ENCODE data around the gene TMEM231.

TMEM231 gene

DNA sequence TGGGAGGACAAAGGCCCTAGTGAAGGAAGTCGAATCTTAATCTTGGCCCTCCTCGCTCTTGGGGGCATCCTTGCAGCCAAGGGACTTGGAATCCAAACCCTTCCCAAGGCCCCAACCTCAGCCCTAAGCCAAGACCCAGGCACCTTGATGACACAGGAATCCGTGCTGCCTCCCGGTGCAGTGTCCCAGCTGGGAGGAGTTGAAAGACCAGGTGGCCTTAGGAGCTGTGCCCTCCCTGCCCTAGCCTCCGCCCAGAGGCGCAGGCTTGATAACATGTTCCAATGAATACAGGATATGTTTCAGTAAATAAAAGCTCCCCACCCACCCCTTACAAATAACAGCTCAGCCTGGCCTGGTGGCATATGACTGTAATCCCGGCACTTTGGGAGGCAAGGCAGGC, 20.2 kb downstream of the TMEM231 start, which contains the start of gene CHST5:
CHST5 (minus strand) TSS at position 208 of the 400 bp plus-strand sequence. CDS start 5,724 bp downstream, outside the sequence.
- H3K36me3 Mint-ChIP-seq (ENCODE audit: low read depth), result peaks cover 10% of the 10 kb centered on the region
- no peaks in the 10 kb centered on the region for H3K9me3 Mint-ChIP-seq
- no peak within 1 kb of the TSS for H3K4me3 Mint-ChIP-seq
- TF ChIP-seq, protein P1, sequence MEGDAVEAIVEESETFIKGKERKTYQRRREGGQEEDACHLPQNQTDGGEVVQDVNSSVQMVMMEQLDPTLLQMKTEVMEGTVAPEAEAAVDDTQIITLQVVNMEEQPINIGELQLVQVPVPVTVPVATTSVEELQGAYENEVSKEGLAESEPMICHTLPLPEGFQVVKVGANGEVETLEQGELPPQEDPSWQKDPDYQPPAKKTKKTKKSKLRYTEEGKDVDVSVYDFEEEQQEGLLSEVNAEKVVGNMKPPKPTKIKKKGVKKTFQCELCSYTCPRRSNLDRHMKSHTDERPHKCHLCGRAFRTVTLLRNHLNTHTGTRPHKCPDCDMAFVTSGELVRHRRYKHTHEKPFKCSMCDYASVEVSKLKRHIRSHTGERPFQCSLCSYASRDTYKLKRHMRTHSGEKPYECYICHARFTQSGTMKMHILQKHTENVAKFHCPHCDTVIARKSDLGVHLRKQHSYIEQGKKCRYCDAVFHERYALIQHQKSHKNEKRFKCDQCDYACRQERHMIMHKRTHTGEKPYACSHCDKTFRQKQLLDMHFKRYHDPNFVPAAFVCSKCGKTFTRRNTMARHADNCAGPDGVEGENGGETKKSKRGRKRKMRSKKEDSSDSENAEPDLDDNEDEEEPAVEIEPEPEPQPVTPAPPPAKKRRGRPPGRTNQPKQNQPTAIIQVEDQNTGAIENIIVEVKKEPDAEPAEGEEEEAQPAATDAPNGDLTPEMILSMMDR (IDR thresholded peaks at IDR 0.05), result no peak
- peak within 1 kb of the TSS; percentile 83 for H3K27ac Mint-ChIP-seq
- peaks cover 4% of the 10 kb centered on the region for H3K4me1 Mint-ChIP-seq
- no peak for DNase-seq
- no peaks in the 10 kb centered on the region for H3K27me3 Mint-ChIP-seq (ENCODE audit: low read depth, poor library complexity)

DNA sequence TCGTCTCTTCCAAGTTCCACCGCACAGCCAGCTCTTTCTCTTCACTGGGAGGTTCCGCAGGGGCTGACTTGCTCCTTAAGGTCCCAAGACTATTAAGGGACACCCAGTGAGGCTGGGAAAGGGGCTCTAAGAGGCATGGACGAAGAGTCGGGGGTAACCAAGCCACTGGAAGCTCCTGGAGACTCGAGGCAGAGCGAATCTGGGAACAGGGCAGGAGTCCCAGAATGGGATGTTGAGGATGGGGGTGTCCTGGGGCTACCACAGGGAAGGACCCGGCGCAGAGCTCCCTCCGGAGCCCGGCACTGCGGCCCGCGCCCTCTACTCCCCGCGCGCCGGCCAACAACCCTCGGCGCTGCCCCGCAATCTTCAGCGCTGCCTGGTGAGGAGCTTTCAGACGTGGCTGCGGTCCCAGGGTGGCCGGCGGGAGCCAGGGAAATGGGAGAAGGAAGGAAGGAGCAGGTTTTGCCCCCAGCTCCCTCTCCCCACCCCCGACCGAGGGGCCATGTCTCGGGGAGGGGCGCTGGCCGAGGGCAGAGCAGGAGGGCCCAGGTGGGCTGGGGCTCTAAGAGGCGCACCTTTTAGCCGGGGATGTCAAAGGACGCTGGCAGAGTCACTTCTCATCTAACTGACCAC, 20.7 kb downstream of the TMEM231 start:
- H3K36me3 Mint-ChIP-seq (ENCODE audit: low read depth), result peaks cover 6% of the 10 kb centered on the region
- no peak for DNase-seq
- H3K4me3 Mint-ChIP-seq, result no peak overlapping the region
- H3K27me3 Mint-ChIP-seq (ENCODE audit: low read depth, poor library complexity), result no peaks in the 10 kb centered on the region
- no peak overlapping the region for H3K27ac Mint-ChIP-seq
- peaks cover 4% of the 10 kb centered on the region for H3K4me1 Mint-ChIP-seq
- TF ChIP-seq, protein P1 (IDR thresholded peaks at IDR 0.05), result no peak
- H3K9me3 Mint-ChIP-seq, result no peaks in the 10 kb centered on the region

DNA sequence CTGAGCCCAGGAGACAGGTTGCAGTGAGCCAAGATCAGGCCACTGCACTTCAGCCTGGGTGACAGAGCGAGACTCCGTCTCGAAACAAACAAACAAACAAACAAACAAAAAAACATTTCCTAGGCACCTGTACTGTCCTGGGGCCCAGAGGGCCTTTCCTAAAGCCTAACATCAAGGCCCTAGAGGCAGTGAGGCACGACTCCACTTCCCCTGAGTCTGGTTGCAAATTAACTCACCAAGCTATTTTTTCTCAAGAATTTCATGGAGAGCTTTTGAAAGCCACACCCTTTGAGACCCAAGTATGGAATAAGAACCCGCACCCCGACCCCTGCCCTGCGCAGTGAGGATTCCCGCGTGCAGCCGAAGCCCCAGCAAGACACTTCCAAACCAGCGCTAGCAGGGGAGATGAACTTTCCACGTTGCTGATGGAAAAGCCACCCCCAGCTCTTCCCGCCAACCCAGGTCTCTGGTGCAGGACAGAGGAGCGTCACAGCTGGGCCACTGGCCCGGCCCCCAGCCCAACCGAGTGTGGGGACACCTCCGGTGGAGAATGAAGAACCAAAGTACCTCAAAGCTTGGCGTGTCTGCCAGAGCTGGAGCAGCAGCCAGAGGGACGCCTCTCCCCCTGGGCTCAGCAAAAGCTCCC, 21.4 kb downstream of the TMEM231 start:
- no peak for DNase-seq
- Mint-ChIP-seq H3K27ac (peak overlapping the region; percentile 83), H3K36me3 (ENCODE audit: low read depth) (no peaks in the 10 kb centered on the region), H3K4me1 (peaks cover 4% of the 10 kb centered on the region), H3K9me3 (no peaks in the 10 kb centered on the region), H3K27me3 (ENCODE audit: low read depth, poor library complexity) (no peaks in the 10 kb centered on the region), H3K4me3 (no peak overlapping the region)
- TF ChIP-seq, protein P1 (IDR thresholded peaks at IDR 0.05), result no peak

DNA sequence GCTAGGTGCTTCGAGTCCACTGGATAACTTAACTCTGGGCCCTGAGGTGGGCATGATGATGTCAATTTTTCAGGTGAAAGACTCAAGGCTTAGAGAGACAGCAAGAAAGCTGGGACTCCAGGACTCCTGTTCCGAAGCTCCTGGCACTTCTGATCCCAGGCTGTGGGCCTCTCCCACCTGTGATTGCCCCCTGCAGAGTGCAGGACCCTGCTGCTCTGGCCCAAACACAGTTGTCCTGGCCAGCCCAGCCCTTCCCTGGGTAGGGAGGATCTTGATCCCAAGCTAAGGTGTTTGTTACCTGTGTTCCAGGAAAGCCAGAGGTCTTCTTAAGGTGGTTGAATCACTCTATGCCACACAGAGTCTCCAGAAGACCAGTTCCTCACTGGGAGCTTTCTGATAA, 23.3 kb downstream of the TMEM231 start:
- TF ChIP-seq, protein P1 (IDR thresholded peaks at IDR 0.05), result no peak
- Mint-ChIP-seq H3K36me3 (ENCODE audit: low read depth) (no peaks in the 10 kb centered on the region), H3K27me3 (ENCODE audit: low read depth, poor library complexity) (no peaks in the 10 kb centered on the region), H3K4me3 (no peak overlapping the region), H3K9me3 (no peaks in the 10 kb centered on the region), H3K4me1 (peaks cover 4% of the 10 kb centered on the region), H3K27ac (no peak overlapping the region)
- DNase-seq, result no peak

DNA sequence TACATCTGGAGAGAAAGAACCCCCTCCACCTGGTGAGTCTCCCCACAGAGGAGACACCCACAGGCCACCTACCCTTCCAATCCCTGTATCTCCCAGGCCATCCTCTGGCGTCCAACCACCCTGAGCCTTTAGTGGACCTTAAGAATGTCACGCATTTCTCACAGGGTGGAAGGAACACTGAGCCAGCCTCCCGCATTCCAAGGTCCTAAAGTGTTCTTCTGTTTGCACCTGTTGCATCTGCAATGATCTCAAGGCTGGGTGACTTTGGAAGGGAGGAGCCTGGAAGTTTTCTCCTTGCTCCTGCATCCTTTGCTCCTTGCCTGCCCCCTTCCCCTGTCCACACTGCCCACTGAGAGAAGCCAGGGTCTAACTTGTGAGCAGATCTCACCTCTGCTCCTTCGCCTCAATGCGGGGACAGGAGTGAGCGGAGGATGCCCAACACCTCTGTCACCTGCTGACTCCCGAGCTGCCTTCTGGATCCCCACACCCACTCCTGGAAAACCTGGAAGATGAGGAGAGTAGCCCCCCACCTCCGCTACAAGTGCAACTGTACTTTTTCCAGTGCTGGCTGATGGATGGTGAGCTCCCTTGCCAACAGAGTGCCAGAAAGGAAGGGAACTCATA, 23.8 kb downstream of the TMEM231 start:
- Mint-ChIP-seq H3K9me3 (no peaks in the 10 kb centered on the region), H3K27me3 (ENCODE audit: low read depth, poor library complexity) (no peaks in the 10 kb centered on the region), H3K36me3 (ENCODE audit: low read depth) (no peaks in the 10 kb centered on the region), H3K27ac (peak overlapping the region; percentile 29), H3K4me1 (peaks cover 4% of the 10 kb centered on the region), H3K4me3 (no peak overlapping the region)
- DNase-seq, result no peak
- TF ChIP-seq, protein P1 (IDR thresholded peaks at IDR 0.05), result no peak

Measured in nephron progenitor cell (in vitro differentiated cells).